Caki2 (cell line): Measurements from ENCODE around the gene SYT17. TPM values are rescaled to one million over a fixed set of nuclear protein-coding genes. Genes with fewer than 3 reads are reported as not detected.
"Not testable (repeated sequence)": the region's sequence is repeated elsewhere in the genome, so short reads cannot be mapped to it uniquely, and the experiment has no call there.

Source experiments
- DNase-seq: peaks from one replicate; pipeline ENCODE4 v3.0.0-alpha.2; 2015; ENCODE audit warnings: low read depth
- in situ Hi-C: cut with HindIII; loops from 2 replicates; pipeline ENCODE4 v1.10.0; 2016; ENCODE audit warnings: low sequenced_read_pairs, low pct_unique_long_range_greater_than_20kb, mixed read lengths
- total RNA-seq: library from RNA; depleted of rRNA; stranded (reverse); fragments of >200 nt; shearing (Covaris generic); gene quantifications from 2 replicates; pipeline ENCODE4 v1.2.3, GENCODE V29; 2014; ENCODE audit warnings: low replicate concordance

SYT17 gene
- total RNA-seq, 1 experiment from 2014 or later: 9.9 TPM

DNA sequence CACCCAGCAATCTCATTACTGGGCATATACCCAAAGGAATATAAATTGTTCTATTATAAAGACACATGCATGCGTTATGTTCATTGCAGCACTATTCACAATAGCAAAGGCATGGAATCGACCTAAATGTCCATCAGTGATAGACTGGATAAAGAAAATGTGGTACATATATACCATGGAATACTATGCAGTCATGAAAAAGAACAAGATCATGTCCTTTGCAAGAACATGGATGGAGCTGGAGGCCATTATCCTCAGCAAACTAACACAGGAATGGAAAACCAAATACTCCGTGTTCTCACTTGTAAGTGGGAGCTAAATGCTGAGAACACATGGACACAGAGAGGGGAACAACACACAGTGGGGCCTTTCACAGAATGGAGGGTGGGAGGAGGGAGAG, 19.9 kb downstream of the SYT17 start:
- in situ Hi-C loops, DNase-seq: not testable (repeated sequence)

- no peak for DNase-seq
- in situ Hi-C loops: no loop called here
These were observed 20.4 kb downstream of the SYT17 start for GRCh38 chr16:19188406-19188805.

DNA sequence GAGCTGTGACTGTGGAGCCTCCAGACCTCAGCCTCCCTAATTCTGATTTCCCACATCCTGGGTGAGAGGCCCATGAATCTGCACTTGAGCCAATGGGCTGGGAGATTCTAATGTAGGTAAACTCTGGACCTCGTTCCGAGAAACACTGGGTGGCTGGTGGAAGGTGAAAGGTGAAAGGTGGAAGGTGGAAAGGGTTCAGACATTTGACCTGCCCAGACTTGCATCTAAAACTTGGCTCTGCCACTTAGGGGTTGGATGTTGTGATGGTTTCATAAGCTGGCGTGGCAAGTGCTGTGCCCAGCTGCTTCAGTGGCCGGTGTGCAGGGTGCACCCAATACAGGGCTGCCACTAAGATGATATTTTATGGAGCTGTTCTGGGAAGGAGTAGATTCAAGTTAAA, 24.8 kb downstream of the SYT17 start:
- in situ Hi-C loops: no loop called here
- no peak for DNase-seq

DNA sequence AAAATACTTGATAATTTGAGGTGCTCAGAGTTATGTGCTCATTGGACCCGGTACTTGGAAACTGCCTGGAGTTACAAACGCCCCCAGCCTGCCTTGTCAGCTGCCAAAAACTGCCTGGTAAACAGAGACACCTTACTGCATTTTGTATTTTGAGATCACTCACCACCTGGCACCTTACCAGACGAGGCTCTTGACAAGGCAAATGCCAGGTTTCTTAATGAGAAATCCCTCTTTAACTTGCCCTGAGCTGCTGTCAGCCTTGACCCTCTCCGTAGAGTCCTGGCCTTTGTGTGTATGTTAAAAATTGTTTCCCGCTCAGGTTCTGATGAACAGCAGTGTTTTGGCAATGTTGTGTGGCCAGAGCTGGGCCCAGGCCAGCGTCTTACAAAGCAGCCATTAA, 28.8 kb downstream of the SYT17 start:
- in situ Hi-C loops: no loop called here
- DNase-seq: no peak

DNA sequence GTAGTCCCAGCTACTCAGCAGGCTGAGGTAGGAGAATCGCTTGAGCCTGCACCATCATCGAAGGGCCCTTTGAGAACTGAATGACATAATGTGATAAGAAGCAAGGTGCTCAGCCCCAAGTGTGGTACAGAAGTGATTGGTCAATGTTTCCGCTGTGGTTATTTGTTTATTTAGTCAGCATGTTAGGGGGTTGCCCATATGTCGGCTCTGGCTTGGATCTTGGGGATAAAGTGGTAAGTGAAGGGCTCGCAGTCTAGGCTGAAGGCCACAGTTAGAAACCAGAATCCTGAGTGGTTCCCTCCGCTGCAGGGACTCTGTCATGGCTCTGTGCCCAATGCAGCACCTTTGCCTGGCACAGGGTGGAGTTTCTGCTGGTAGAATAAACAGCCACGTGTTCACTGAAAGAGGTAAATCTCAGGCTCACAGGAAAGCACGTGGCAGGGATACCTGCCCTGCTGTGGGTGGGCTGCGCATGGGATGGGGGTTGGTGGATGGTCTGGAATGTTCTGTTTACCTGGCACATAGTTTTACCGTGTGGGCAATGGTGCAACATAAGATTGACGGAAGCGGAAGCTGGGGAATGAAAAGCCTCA, 35.4 kb downstream of the SYT17 start:
- no peak for DNase-seq
- in situ Hi-C loops: no loop called here

- in situ Hi-C loops: no loop called here
- DNase-seq: no peak
These were observed 42.4 kb downstream of the SYT17 start for GRCh38 chr16:19210280-19210924.

DNA sequence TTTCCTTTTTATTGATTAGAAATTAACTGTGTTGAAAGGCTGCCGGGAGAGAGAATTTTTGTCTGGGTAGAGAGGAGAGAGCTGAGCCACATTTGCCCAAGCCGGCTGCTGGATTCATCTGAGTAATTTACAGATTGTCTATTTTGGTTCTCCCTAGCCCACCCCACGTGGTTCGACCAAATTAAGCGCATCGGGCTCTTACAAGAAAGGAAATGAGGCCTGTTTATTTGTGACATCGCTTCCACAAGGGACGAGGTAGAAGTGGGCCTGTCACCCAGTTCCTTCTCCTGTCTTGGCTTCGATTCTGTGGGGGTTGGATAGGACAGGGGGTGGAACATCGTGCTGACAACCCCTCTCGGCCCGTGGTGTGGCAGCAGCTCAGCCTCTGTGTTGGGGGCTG, 42.9 kb downstream of the SYT17 start:
- no peak for DNase-seq
- in situ Hi-C loops: no loop called here

GRCh38 chr16:19212059-19212458, 44.0 kb downstream of the SYT17 start:
- DNase-seq: no peak
- in situ Hi-C loops: no loop called here

DNA sequence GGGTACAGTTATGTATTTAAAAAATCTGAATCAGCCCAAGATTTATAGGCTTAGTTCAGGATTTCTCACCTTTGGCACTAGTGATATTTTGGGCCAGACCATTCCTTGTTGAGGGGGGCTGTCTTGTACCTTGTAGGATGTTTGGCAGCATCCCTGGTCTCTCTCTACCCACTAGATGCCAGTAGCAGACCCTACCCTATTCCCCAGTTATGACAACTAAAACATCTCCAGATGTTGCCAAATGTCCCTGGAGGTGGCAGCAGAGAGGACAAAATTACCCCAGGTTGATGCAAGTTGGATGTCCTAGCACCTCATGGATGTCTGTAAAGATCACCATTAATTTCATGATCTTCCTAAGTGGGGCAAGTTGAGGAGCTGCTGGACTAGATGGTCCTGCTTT, 45.8 kb downstream of the SYT17 start:
- DNase-seq: no peak
- in situ Hi-C loops: no loop called here

DNA sequence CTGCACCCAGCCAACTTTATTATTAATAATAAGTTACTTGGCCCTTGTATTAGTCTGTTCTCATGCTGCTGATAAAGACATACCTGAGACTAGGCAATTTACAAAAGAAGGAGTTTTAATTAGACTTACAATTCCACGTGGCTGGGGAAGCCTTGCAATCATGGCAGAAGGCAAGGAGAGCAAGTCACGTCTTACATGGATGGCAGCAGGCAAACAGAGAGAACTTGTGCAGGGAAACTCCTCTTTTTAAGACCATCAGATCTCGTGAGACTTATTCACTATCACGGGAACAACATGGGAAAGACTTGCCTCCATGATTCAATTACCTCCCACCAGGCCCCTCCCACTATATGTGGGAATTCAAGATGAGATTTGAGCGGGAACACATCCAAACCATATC, 47.7 kb downstream of the SYT17 start:
- no peak for DNase-seq
- in situ Hi-C loops: no loop called here

- no peak for DNase-seq
- in situ Hi-C loops: no loop called here
These were observed 50.5 kb downstream of the SYT17 start for GRCh38 chr16:19218581-19218980.

GRCh38 chr16:19219836-19220235, 51.8 kb downstream of the SYT17 start:
- no peak for DNase-seq
- in situ Hi-C loops: no loop called here

DNA sequence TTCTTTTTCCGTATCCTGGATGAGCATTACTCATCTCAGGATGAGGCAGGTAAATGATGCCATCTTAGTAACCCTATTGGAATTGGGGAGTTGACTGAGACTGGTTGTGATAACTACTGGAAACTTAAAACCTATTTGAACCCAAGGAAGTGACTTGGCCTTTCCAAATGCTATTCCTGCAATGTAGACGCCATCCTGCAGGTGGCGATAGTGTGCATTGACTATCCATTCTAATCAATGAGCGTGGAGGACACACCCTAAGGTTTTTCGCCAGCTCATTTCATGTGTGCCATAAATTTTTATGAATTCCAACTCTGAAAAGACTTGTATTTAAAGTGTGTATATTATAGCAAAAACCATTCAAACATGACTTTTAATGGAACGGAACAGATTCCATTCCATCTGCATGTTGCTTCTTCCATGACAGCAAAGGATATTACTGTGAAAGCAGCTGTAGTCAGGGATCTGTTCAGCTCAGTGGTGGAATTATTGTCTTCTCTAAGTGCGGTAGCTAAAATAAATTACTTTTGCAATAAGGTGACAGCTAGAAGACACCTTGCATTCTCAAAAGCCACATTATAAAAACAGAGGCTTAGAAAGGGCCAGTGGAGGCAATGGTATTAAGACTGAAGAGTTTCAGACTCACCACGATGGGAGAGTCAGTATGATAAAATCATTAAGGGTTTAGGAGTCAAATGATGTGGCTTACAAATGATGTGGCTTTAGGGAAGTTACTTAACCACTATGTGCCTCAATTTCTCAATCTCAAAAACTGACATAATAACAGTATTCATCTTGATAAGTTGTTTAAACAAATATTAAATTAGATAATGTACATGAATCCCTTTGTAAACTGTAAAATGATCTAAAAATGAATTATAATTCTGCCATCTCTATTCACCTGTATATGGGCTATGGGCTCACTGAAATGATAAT, 55.5 kb downstream of the SYT17 start:
- in situ Hi-C loops: no loop called here
- no peak for DNase-seq

DNA sequence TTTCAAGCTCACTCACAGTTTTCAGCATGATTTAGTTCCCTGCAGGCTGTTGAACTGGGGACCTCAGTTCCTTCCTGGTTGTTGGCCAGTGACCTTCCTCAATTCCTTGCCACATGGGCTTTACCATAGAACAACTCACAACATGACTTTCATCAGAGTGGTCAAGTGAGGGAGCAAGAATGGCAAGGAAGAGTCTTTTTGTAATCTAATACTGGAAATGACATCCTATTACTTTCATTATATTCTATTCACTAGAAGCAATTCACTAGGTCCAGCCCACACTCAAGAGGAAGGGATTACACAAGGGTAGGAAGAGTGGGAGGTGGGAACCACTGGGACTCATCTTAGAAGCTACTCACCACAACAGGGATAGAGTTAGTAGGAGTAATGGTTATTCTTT, 57.6 kb downstream of the SYT17 start:
- in situ Hi-C loops: no loop called here
- no peak for DNase-seq

- in situ Hi-C loops: no loop called here
- DNase-seq: no peak
These were observed 59.6 kb downstream of the SYT17 start for GRCh38 chr16:19227643-19228042.

GRCh38 chr16:19228052-19228451, 60.0 kb downstream of the SYT17 start:
- in situ Hi-C loops: no loop called here
- DNase-seq: no peak

DNA sequence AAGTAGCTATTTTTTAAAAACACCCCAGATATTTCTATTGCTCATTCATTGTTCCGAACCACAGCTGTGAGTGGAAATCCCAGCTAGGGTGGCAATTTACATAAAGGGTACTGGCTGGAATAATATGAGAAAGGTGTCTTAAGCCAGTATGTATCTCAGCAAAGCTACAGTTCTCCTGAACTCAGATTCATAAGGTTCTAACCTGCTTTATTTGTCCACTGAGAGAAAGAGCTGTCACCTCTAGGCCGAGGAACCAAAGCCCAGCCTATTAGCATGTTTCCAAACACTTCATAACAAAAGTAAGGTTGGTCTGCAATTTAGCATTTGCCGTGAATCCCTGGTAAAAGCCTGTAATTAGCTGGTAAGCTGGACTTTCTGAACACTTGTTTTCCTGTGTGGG, 60.5 kb downstream of the SYT17 start:
- in situ Hi-C loops: no loop called here
- DNase-seq: no peak

- DNase-seq: no peak
- in situ Hi-C loops: no loop called here
These were observed 62.5 kb downstream of the SYT17 start for GRCh38 chr16:19230575-19230974.

GRCh38 chr16:19231881-19232280, 63.8 kb downstream of the SYT17 start:
- no peak for DNase-seq
- in situ Hi-C loops: no loop called here
